Type B pancreatic cell (in vitro differentiated cells): ENCODE results near the gene ALKBH7. TPM values are rescaled to one million over a fixed set of nuclear protein-coding genes. Genes with fewer than 3 reads are reported as not detected.

Experiments used
- DNase-seq: peaks from one replicate; pipeline ENCODE4 v3.0.0; 2021; ENCODE audit warnings: mixed read lengths; ENCODE audit not compliant: unreplicated experiment; ENCODE audit errors: extremely low spot score
- H3K27ac Mint-ChIP-seq: 2 replicates; pipeline ENCODE4 v1.8.0; 2021; ENCODE audit warnings: mild to moderate bottlenecking, mixed read lengths
- H3K27me3 Mint-ChIP-seq: 2 replicates; pipeline ENCODE4 v1.8.0; 2021; ENCODE audit warnings: mixed read lengths
- H3K36me3 Mint-ChIP-seq: 2 replicates; pipeline ENCODE4 v1.8.0; 2021; ENCODE audit warnings: mixed read lengths
- H3K4me1 Mint-ChIP-seq: one replicate; pipeline ENCODE4 v1.8.0; 2021; ENCODE audit warnings: mixed read lengths; ENCODE audit not compliant: unreplicated experiment
- H3K4me3 Mint-ChIP-seq: 2 replicates; pipeline ENCODE4 v1.8.0; 2021; ENCODE audit warnings: mild to moderate bottlenecking, mixed read lengths
- H3K9me3 Mint-ChIP-seq: 2 replicates; pipeline ENCODE4 v1.8.0; 2021; ENCODE audit warnings: mixed read lengths
- microRNA-seq: library from miRNA; unstranded; fragments of <30 nt; microRNA quantifications from one replicate; pipeline ENCODE4, GENCODE V29; 2020
- total RNA-seq: library from RNA; stranded (reverse); gene quantifications from 2 replicates; pipeline ENCODE4 v1.2.1, GENCODE V29; 2021; ENCODE audit warnings: low replicate concordance
- TF ChIP-seq, protein P1 (sequence below): fragments of 200-600 bp; sonication (generic); conservative IDR thresholded peaks from 2 replicates; pipeline ENCODE4 v1.5.0; 2021; ENCODE audit warnings: antibody characterized with exemption, mild to moderate bottlenecking

Gene ALKBH7
- total RNA-seq, 1 donor from 2014 or later = 71.0 TPM

DNA sequence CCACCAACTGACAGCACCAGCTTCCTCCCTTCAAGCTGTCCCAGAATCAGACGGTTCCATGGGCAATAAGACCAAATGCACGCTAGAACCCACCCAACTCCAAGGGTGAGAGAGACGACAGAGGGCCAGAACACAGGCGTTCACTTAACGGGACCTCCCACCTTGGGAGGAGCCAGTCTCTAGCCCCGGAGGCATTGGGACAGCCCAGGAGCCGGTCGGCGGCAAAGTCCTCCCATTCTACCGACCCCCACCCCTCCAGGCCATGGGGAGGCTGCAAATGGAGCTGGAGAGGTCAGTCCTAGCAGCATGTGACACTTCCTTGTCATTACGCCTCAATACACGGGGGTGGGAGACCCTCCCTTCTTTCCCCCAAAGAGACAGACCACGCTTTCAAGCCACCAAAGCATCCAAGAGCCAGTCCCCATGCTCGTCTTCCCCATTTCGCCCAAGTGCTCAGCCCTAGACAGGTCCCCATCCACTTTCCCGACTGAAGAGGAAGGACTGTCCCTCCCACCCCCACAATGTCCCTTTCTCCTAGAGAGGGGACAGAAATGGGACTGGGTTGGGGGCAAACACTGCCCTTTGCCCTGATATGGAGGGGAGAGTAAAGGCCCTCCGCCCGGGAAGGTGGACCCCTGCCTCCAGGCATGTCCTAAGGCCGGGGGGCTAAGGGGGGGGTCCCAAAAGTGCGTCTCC is 51.1 kb downstream of the ALKBH7 start:
- peak overlapping the region; percentile 94 for H3K4me3 Mint-ChIP-seq
- DNase-seq = no peak
- peak overlapping the region; percentile 79 for H3K27ac Mint-ChIP-seq
- TF ChIP-seq, protein P1, sequence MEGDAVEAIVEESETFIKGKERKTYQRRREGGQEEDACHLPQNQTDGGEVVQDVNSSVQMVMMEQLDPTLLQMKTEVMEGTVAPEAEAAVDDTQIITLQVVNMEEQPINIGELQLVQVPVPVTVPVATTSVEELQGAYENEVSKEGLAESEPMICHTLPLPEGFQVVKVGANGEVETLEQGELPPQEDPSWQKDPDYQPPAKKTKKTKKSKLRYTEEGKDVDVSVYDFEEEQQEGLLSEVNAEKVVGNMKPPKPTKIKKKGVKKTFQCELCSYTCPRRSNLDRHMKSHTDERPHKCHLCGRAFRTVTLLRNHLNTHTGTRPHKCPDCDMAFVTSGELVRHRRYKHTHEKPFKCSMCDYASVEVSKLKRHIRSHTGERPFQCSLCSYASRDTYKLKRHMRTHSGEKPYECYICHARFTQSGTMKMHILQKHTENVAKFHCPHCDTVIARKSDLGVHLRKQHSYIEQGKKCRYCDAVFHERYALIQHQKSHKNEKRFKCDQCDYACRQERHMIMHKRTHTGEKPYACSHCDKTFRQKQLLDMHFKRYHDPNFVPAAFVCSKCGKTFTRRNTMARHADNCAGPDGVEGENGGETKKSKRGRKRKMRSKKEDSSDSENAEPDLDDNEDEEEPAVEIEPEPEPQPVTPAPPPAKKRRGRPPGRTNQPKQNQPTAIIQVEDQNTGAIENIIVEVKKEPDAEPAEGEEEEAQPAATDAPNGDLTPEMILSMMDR = no peak
- peaks cover 3% of the 10 kb centered on the region for H3K27me3 Mint-ChIP-seq
- H3K36me3 Mint-ChIP-seq = peaks cover 4% of the 10 kb centered on the region
- peaks cover 25% of the 10 kb centered on the region for H3K4me1 Mint-ChIP-seq
- H3K9me3 Mint-ChIP-seq = no peaks in the 10 kb centered on the region

DNA sequence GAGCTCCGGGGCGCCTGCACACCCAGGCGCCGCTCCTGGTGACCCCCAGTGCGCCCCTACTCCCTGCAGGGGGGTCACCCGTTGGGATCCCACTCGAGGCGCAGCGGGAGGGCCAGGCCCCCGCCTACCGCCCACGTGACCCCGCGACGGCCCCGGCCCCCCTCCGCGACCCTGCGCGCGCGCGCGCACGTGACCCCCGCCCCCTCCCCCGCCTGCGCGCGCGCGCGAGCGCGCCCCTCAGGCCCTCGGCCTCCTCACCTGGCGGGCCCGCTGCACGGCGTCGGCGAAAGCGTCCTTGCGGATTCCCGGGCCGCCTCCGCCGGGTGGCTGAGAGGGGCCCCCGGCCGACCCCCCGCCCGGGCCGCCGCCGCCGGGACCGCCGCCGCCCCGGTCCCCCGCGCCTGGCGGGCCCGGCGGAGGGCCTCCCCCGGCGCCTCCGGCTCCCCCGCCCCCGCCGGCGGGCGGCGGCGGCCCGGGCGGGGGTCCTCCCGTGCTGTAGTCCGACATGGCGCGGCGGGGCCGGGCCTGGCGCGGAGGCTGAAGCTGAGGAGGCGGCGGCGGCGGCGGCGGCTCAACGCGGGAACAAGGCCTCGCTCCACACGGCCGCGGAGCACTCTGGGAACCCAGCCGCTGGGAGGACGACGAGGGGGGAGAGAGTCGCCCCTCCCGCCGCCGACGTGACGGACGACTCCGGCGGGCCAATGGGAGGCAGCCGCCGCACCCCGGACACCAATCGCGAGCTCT is 51.8 kb downstream of the ALKBH7 start, which contains the start of gene KHSRP:
Gene KHSRP (minus strand): TSS at position 617 of the 744 bp plus-strand sequence. CDS start 110 bp downstream, at position 507.
- TF ChIP-seq, protein P1 = no peak
- peak within 1 kb of the TSS; percentile 94 for H3K4me3 Mint-ChIP-seq
- peaks cover 3% of the 10 kb centered on the region for H3K27me3 Mint-ChIP-seq
- H3K9me3 Mint-ChIP-seq = no peaks in the 10 kb centered on the region
- no peak for DNase-seq
- peaks cover 4% of the 10 kb centered on the region for H3K36me3 Mint-ChIP-seq
- H3K27ac Mint-ChIP-seq = peak within 1 kb of the TSS; percentile 83
- H3K4me1 Mint-ChIP-seq = peaks cover 25% of the 10 kb centered on the region

Small RNA genes within 50 kb of the gene (microRNA-seq; reads per million reads assigned to microRNA genes)
- gene MIR3940 = 22.0 reads per million, percentile 45 among the genes with 10 or more reads in this experiment
- not detected for gene MIR6790
- gene MIR6885 = 2.5 reads per million

Other genes starting within 250 kb of the ALKBH7 start
- gene ACSBG2, start 237.1 kb upstream of the ALKBH7 start, total RNA-seq = not detected in 2 replicates
- gene MLLT1, start 92.8 kb upstream of the ALKBH7 start, total RNA-seq = 51.3 and 106 TPM in 2 replicates
- not detected in 2 replicates for gene ACER1, start 39.2 kb upstream of the ALKBH7 start, total RNA-seq
- 61.6 and 70.7 TPM in 2 replicates for gene CLPP, start 11.3 kb upstream of the ALKBH7 start, total RNA-seq
- gene PSPN, start 3.1 kb downstream of the ALKBH7 start, total RNA-seq = 2.8 and 4.8 TPM in 2 replicates
- gene GTF2F1, start 20.4 kb downstream of the ALKBH7 start, total RNA-seq = 63.3 and 72.4 TPM in 2 replicates
- 336 and 414 TPM in 2 replicates for gene KHSRP, start 52.0 kb downstream of the ALKBH7 start, total RNA-seq
- 1.0 and 1.1 TPM in 2 replicates for gene SLC25A41, start 61.0 kb downstream of the ALKBH7 start, total RNA-seq
- gene SLC25A23, start 87.0 kb downstream of the ALKBH7 start, total RNA-seq = 67.5 and 86.6 TPM in 2 replicates
- 30.6 and 63.3 TPM in 2 replicates for gene CRB3, start 91.5 kb downstream of the ALKBH7 start, total RNA-seq
- gene DENND1C, start 109.0 kb downstream of the ALKBH7 start, total RNA-seq = 0.93 and 0.94 TPM in 2 replicates
- 6.8 and 10.9 TPM in 2 replicates for gene TUBB4A, start 129.5 kb downstream of the ALKBH7 start, total RNA-seq
- 1.3 and 3.4 TPM in 2 replicates for gene TNFSF9, start 158.2 kb downstream of the ALKBH7 start, total RNA-seq
- gene CD70, start 218.4 kb downstream of the ALKBH7 start, total RNA-seq = 0.74 and 1.0 TPM in 2 replicates